Large intestine (tissue), 3 donors: ENCODE measurements around the gene KIF21A. TPM values are rescaled to one million over a fixed set of nuclear protein-coding genes. Genes with fewer than 3 reads are reported as not detected.

Experiments
- DNase-seq, 2 donors: peaks; one replicate each; pipeline versions ENCODE4 v3.0.0 to v3.0.0-alpha.2; 2013
- H3K27ac ChIP-seq: one replicate; pipeline ENCODE4 v1.5.1; 2013; ENCODE audit warnings: low read length
- H3K27me3 ChIP-seq: 2 replicates; pipeline ENCODE4 v1.6.1; 2013; ENCODE audit warnings: low read length; ENCODE audit not compliant: control insufficient read depth, insufficient read depth
- H3K36me3 ChIP-seq: 2 replicates; pipeline ENCODE4 v1.6.1; 2013; ENCODE audit warnings: low read length; ENCODE audit not compliant: control insufficient read depth, insufficient read depth
- H3K4me1 ChIP-seq: one replicate; pipeline ENCODE4 v1.6.1; 2013; ENCODE audit warnings: low read length; ENCODE audit not compliant: control insufficient read depth, insufficient read depth
- H3K4me3 ChIP-seq: one replicate; pipeline ENCODE4 v1.5.1; 2013; ENCODE audit warnings: low read length
- H3K9me3 ChIP-seq: one replicate; pipeline ENCODE4 v1.6.1; 2013; ENCODE audit warnings: mild to moderate bottlenecking, low read depth, low read length, moderate library complexity; ENCODE audit not compliant: control insufficient read depth
- WGBS: methylation state at CpG from one replicate; pipeline ENCODE4 v1.1.5; 2013; ENCODE audit warnings: low lambda C conversion rate; ENCODE audit not compliant: insufficient coverage; 5-methylcytosine and 5-hydroxymethylcytosine counted together
- polyA plus RNA-seq: library from polyadenylated mRNA; unstranded; fragments of 120-200 nt; gene quantifications from one replicate; pipeline ENCODE4 v1.2.1, GENCODE V29; 2013

The KIF21A gene
- polyA plus RNA-seq, 1 donor = 35.5 TPM

DNA sequence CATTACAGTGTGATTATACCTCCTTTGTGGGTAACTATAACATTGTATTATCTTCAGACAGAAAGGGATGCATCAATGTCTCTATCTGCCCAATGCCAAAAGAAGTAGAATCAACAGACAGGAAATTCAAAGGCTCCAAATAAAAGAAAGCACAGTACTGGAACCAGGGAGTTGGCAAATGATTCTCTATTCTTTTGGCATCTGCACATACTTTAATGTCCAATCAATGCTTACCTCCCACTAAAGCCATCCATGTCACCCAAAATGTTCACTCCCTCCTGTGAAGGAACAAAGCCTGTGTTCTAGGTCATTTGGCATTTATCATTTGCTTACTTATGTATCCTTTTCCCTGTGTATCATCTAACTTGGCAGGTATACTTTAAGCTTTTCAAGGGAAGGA is 36.7 kb downstream of the KIF21A start:
- H3K9me3 ChIP-seq = no peaks in the 10 kb centered on the region
- H3K27me3 ChIP-seq = no peaks in the 10 kb centered on the region
- no peaks in the 10 kb centered on the region for H3K4me1 ChIP-seq
- DNase-seq = no peak
- no peak overlapping the region for H3K4me3 ChIP-seq
- H3K27ac ChIP-seq = no peak overlapping the region
- no peaks in the 10 kb centered on the region for H3K36me3 ChIP-seq

DNA sequence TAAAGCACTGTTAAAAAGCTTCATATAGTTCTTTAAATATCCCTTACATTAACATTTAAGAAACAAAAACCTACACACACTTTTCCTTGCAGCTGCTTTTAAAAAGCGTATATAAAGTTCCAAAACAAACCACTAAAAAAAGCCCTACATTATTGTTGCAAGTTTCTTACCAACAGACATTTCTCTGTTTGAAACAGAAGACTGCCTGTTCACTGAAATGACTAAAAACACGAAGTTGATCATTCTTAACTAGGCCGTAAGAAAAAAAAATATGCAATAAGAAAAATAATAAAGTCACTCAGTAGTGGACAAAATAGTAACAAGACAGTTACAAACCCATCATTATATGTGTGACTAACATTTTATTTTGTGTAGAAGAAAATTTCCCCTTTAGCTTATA is 37.3 kb downstream of the KIF21A start:
- H3K4me3 ChIP-seq = no peak overlapping the region
- no peaks in the 10 kb centered on the region for H3K4me1 ChIP-seq
- no peaks in the 10 kb centered on the region for H3K9me3 ChIP-seq
- no peak overlapping the region for H3K27ac ChIP-seq
- no peaks in the 10 kb centered on the region for H3K27me3 ChIP-seq
- no peaks in the 10 kb centered on the region for H3K36me3 ChIP-seq
- no peak for DNase-seq
- 90% methylated on average over 2 of the region's 3 CpGs for WGBS

DNA sequence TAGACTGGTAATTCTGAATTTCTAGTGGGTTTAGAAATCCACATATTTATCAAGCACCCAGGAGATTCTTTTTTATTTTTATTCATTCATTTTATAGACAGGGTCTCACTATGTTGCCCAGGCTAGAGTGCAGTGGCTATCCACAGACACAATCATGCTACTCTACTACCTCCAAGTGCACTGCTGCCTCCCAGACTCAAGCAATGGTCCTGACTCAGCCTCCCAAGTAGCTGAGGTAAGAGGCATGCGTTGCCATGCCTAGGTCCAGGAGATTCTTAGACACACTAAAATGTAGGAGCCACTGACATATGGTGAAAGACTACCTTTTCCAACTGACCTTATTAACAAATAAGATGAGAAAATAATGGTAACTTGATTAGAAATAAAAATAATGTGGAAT is 38.9 kb downstream of the KIF21A start:
- WGBS = no CpG with 5 or more reads among the region's 1 CpG
- H3K36me3 ChIP-seq = no peaks in the 10 kb centered on the region
- no peaks in the 10 kb centered on the region for H3K4me1 ChIP-seq
- H3K4me3 ChIP-seq = no peak overlapping the region
- H3K27ac ChIP-seq = no peak overlapping the region
- no peaks in the 10 kb centered on the region for H3K27me3 ChIP-seq
- H3K9me3 ChIP-seq = no peaks in the 10 kb centered on the region
- no peak for DNase-seq

DNA sequence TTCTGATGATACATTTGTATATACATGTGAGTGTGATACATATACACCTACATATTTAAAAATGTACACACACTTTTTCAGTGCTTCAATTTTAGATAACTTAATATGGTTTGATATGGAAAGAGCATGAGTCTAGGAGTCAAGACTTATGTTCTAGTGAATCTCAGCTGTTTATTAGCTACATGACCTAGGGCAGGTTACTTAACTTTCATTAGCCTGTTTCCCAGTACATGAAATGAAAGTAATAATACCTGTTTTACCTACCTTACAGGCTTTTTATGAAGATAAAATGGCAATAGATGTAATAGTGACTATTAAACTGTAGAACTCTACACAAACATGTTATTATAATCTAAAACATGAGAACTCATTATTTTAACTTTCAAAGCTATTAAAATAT is 39.5 kb downstream of the KIF21A start:
- H3K36me3 ChIP-seq = no peaks in the 10 kb centered on the region
- H3K9me3 ChIP-seq = no peaks in the 10 kb centered on the region
- H3K4me1 ChIP-seq = no peaks in the 10 kb centered on the region
- DNase-seq = no peak
- H3K4me3 ChIP-seq = no peak overlapping the region
- H3K27ac ChIP-seq = no peak overlapping the region
- H3K27me3 ChIP-seq = no peaks in the 10 kb centered on the region

DNA sequence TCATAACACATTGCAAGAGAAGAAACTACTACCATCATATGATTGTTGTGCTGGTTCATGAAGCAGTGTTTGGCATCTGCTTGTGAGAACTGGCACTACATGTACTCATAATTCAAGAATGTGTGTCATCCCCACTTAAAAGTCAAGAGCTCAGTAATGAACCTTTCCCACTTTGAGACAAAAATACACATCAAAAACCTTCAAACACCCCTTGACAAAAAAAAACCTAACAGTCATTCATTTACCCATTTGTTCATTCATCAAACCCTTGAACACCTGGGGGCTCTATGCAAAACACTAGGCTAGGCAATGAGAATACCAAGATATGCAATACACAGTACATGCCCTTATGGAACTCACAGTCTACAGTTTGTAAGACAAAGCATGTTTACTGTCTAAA is 40.0 kb downstream of the KIF21A start:
- no peak for DNase-seq
- Histone ChIP-seq H3K27me3 (no peaks in the 10 kb centered on the region), H3K27ac (no peak overlapping the region), H3K4me3 (no peak overlapping the region), H3K9me3 (no peaks in the 10 kb centered on the region), H3K36me3 (no peaks in the 10 kb centered on the region), H3K4me1 (no peaks in the 10 kb centered on the region)

DNA sequence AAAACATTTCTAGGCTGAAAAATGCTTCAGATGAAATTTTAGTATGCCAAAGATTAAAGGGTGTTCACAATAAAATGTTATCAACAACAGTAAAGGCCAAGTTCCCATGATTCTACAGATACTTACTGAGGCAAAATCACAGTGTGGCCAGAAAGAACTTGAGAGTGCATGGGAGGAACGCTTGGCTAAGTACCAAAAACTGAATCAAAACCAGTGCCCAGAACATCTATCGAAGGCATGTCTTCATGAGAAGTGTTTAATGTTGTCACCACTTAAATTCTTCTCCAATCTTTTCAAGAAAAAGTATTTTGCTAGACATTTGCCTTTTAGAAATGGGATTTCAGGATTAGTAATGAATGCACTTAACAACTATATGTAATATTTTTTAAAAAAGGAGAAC is 41.5 kb downstream of the KIF21A start:
- H3K36me3 ChIP-seq = no peaks in the 10 kb centered on the region
- WGBS = no CpG with 5 or more reads among the region's 2 CpGs
- no peaks in the 10 kb centered on the region for H3K9me3 ChIP-seq
- no peak for DNase-seq
- H3K27ac ChIP-seq = no peak overlapping the region
- no peak overlapping the region for H3K4me3 ChIP-seq
- no peaks in the 10 kb centered on the region for H3K4me1 ChIP-seq
- no peaks in the 10 kb centered on the region for H3K27me3 ChIP-seq

DNA sequence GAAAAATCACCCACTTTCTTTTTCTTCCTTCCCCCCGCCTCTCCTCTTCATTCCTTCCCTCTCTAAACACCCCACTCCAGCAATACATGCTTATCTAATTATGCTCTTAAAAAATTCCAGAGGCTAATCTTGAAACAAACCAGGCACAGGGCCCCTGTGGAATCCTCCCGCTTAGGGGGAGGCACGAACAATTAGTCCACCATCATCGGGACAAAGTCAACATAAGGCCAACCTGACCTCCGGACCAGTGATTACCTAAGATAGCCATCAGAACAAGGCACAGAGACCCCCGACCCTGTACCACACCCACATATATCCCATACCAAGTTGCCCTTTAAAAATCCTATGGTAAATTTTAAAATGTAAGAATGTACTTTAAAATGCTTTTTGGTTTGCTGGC is 47.1 kb downstream of the KIF21A start:
- no CpG with 5 or more reads among the region's 6 CpGs for WGBS
- Histone ChIP-seq H3K4me3 (no peak overlapping the region), H3K27me3 (no peaks in the 10 kb centered on the region), H3K4me1 (no peaks in the 10 kb centered on the region), H3K36me3 (no peaks in the 10 kb centered on the region), H3K9me3 (no peaks in the 10 kb centered on the region), H3K27ac (no peak overlapping the region)
- DNase-seq = no peak

DNA sequence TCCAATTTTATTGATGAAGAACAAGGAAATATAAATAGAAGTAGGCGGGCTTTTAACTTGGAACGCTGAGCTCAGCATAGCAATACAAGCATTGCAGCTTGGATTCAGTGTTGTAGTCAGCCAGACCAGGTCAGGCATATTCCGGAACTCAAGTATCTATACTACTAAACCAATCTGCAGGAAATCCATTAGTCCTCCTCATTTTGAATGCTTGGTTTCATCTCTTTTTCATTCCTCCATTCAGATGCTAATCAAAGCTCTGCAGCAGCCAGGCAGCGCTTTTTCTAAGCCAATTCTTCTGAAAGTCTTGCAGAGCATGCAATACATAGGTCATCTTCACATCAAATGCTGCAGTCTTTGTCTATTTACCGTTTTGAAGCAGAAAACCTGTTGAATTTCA is 49.0 kb downstream of the KIF21A start:
- no peaks in the 10 kb centered on the region for H3K36me3 ChIP-seq
- no peak overlapping the region for H3K27ac ChIP-seq
- H3K9me3 ChIP-seq = no peaks in the 10 kb centered on the region
- 90% methylated on average over 2 of the region's 5 CpGs for WGBS
- DNase-seq = no peak
- H3K4me1 ChIP-seq = no peaks in the 10 kb centered on the region
- H3K27me3 ChIP-seq = no peaks in the 10 kb centered on the region
- H3K4me3 ChIP-seq = no peak overlapping the region

DNA sequence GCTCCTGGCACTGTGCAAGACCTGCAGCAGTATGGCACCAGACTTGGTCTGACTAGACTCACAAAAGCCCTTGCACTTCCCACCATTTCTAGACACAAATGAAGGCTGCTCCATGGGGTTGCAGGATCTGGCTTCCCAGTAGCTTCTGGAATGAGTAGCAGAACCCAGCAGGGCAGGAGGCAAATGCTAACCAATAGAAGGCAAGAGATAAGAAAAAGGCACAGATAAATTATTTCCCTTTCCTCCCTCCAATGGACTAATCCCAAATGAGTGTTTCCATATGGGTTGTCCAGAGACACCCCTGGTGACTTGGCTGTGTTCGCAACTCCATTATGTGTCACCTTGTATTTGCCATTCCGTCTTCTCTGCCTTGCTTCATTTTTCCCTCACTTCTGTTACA is 49.7 kb downstream of the KIF21A start:
- H3K4me1 ChIP-seq = no peaks in the 10 kb centered on the region
- H3K4me3 ChIP-seq = no peak overlapping the region
- no peaks in the 10 kb centered on the region for H3K36me3 ChIP-seq
- no CpG with 5 or more reads among the region's 2 CpGs for WGBS
- H3K27ac ChIP-seq = no peak overlapping the region
- H3K27me3 ChIP-seq = no peaks in the 10 kb centered on the region
- no peak for DNase-seq
- H3K9me3 ChIP-seq = no peaks in the 10 kb centered on the region

DNA sequence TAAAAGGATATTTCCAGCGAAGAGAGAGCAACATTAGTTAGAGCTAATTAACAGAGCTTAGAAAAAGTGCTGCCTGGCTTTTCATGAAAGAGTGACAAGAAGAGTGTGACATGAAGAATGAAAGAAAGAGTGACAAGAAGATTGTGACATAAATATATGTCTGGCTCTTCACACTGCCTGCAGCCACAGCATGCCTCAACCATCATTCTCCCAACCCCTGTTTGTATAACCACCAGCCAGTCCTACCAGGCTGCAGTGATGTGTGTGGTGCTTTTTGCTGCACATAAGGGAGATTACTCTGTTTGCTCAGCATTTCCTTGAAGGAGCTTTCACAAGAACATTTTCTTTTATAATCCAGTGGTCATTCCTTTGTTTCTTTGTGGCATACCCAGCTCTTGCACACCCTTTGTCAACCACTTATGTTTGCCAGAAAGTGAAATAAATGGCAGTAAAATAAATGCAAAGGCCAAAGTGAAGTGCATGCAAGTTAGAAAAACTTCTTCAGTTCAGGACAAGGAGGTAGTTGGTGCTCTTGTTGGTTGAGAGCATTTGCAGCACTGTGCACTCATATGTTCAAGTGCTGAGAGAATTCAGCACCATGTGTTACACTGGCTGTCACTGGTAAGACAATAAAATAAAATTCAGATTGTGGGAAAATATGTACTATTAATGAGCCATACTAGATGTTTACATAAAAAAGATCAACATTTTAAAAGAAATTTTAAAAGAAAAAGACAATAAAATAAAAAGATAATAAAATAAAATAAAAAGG is 50.6 kb downstream of the KIF21A start:
- H3K27ac ChIP-seq = no peak overlapping the region
- no peak for DNase-seq

DNA sequence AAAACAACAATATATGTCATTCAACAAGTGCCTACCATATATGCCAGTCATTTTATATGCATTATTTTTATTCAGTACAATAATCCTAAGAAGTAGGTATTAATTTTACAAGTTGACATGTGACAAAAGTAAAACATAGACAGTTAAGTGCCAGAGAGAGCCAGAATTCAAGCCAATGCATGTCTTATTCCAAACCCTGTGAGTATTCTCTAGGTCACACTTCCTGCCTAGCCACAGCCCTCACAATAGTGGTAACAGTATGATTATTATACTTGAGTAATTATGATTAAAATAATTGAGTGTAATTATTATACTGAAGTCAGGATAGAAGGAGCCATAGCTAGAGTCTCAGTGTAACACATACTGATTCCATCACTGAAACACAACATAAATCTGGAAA is 52.2 kb downstream of the KIF21A start:
- Histone ChIP-seq H3K9me3 (no peaks in the 10 kb centered on the region), H3K4me3 (no peak overlapping the region), H3K36me3 (no peaks in the 10 kb centered on the region), H3K27me3 (no peaks in the 10 kb centered on the region), H3K27ac (no peak overlapping the region), H3K4me1 (no peaks in the 10 kb centered on the region)
- DNase-seq = no peak

More for the DNA sequence above, 50.6 kb downstream of the KIF21A start:
- 88% methylated on average over 1 of the region's 1 CpG for WGBS
- Histone ChIP-seq H3K9me3 (no peaks in the 10 kb centered on the region), H3K36me3 (no peaks in the 10 kb centered on the region), H3K4me1 (no peaks in the 10 kb centered on the region), H3K27me3 (no peaks in the 10 kb centered on the region), H3K4me3 (no peak overlapping the region)
